Fibroblast of lung (primary cell): Measurements from ENCODE around the gene RAB40B.

Source experiments
- EZH2 ChIP-seq: IDR thresholded peaks from 2 replicates; pipeline ENCODE4 v1.5.1; 2012; ENCODE audit warnings: low read length, control low read depth, mild to moderate bottlenecking; ENCODE audit errors: missing control alignments
- TF ChIP-seq, protein P1 (sequence below), 2 donors: IDR thresholded peaks in 1 of 2; conservative IDR thresholded peaks in 1 of 2; 1 replicate in 1 of 2; 2 replicates in 1 of 2; pipeline ENCODE4 v1.5.1; 2011 to 2012; ENCODE audit warnings: low read length in 2 of 2, control low read depth in 1 of 2, inconsistent platforms in 1 of 2, low read depth in 1 of 2, mild to moderate bottlenecking in 1 of 2

DNA sequence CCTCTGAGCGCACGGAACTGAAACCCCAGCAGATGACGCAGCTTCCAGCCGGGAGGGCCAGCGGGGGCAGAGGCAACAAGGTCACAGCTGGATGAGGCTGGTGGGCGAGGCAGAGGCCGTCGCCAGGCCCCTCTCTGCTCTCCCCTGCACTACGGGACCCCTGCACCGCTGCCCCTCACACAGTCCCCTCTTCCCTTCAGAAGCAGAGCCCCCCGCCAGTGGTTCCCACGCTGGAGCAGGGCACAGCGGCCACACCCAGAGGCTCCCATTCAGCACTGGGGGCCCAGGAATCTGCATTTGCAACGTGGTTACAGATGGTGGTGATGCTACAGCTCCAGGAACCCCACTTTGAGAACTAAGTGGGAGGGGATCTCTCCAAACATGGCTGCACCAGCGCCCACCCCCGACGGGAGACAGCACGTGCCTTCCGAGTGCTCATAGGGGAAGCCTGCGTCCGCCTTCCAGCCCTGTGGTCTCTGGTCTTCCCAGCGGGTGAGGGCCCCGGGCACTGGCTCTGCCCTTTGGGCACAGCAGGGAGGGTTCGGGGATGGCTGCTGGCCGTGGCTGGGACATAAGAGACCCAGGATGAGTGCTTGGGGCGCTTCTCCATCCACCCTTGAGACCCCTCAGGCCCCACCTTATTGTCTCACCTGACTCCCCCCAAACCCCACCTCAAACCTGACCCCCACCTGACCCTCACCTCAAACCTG, 4.7 kb upstream of the RAB40B start:
- TF ChIP-seq, protein P1, sequence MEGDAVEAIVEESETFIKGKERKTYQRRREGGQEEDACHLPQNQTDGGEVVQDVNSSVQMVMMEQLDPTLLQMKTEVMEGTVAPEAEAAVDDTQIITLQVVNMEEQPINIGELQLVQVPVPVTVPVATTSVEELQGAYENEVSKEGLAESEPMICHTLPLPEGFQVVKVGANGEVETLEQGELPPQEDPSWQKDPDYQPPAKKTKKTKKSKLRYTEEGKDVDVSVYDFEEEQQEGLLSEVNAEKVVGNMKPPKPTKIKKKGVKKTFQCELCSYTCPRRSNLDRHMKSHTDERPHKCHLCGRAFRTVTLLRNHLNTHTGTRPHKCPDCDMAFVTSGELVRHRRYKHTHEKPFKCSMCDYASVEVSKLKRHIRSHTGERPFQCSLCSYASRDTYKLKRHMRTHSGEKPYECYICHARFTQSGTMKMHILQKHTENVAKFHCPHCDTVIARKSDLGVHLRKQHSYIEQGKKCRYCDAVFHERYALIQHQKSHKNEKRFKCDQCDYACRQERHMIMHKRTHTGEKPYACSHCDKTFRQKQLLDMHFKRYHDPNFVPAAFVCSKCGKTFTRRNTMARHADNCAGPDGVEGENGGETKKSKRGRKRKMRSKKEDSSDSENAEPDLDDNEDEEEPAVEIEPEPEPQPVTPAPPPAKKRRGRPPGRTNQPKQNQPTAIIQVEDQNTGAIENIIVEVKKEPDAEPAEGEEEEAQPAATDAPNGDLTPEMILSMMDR (conservative IDR thresholded peaks at IDR 0.05 in 1 of 2, IDR thresholded peaks at IDR 0.05 in 1 of 2; ENCODE audit: low read depth in 1 of 2, low read length in 2 of 2) = no peak
- no peak for TF ChIP-seq EZH2
